ENCODE data around the gene BPIFB6.

BPIFB6 gene

GRCh38 chr20:33002087-33002808, 29.2 kb upstream of the BPIFB6 start:
- DNase-seq = no peak

- no peak for DNase-seq
Measured at GRCh38 chr20:33004141-33004751, 27.2 kb upstream of the BPIFB6 start, which contains the start of gene SUN5. TSS of gene SUN5 (minus strand) at chr20:33004433. CDS start at chr20:33004340, 93 bp downstream.

- no peak for DNase-seq
Measured at GRCh38 chr20:33005132-33005566, 26.3 kb upstream of the BPIFB6 start.

- DNase-seq = no peak
Measured at GRCh38 chr20:33005908-33006775, 25.3 kb upstream of the BPIFB6 start.

GRCh38 chr20:33006776-33007375, 24.6 kb upstream of the BPIFB6 start:
- no peak for DNase-seq

- DNase-seq = no peak
Measured at GRCh38 chr20:33007376-33008335, 23.8 kb upstream of the BPIFB6 start, which contains the start of gene BPIFB2. TSS of gene BPIFB2 (plus strand) at chr20:33007704. CDS start at chr20:33008575, 871 bp downstream.

GRCh38 chr20:33008336-33009213, 22.9 kb upstream of the BPIFB6 start:
- DNase-seq = no peak

- DNase-seq = no peak
Measured at GRCh38 chr20:33009214-33010132, 22.0 kb upstream of the BPIFB6 start.

- no peak for DNase-seq
Measured at GRCh38 chr20:33010133-33010504, 21.3 kb upstream of the BPIFB6 start.

GRCh38 chr20:33010674-33011449, 20.6 kb upstream of the BPIFB6 start:
- no peak for DNase-seq

- no peak for DNase-seq
Measured at GRCh38 chr20:33012327-33013189, 18.9 kb upstream of the BPIFB6 start.

GRCh38 chr20:33013701-33014326, 17.6 kb upstream of the BPIFB6 start:
- DNase-seq = no peak

GRCh38 chr20:33014336-33015113, 16.9 kb upstream of the BPIFB6 start:
- DNase-seq = no peak

GRCh38 chr20:33015114-33015484, 16.3 kb upstream of the BPIFB6 start:
- no peak for DNase-seq

GRCh38 chr20:33015700-33016580, 15.5 kb upstream of the BPIFB6 start:
- no peak for DNase-seq
